Measurements from ENCODE around the gene RELL1. TPM values are rescaled to one million over a fixed set of nuclear protein-coding genes. Genes with fewer than 3 reads are reported as not detected.

RELL1 gene
- total RNA-seq, 2 experiments from 2014 or later, result 32.3 to 35.1 TPM

DNA sequence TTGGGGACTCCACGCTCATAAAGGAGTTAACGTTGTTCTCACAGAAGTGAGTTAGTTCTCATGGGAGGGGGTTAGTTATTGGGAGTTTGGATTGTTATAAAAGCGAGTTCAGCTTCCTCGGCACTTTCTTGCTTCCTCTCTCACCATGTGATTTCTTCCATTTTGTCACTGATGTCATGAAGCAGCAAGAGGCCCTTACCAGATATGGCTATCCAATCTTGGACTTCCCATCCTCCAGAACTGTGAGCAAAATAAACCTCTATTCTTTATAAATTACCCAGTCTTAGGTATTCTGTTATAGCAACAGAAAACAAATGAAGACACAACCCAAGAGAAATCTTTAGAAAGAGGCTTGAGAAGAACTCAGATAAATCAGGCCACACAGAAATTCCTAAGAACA lies 29.5 kb downstream of the RELL1 start:
- no peak overlapping the region for H3K27ac Mint-ChIP-seq
- CTCF ChIA-PET, result interaction anchor here (0.5 to 1.1 kb wide), 3 partner anchors 9 to 1241 kb away, joined by 3 to 4 read pairs (median 3); no protein-coding TSS in a partner anchor
- peaks cover 30% of the 10 kb centered on the region for H3K9me3 Mint-ChIP-seq
- H3K36me3 Mint-ChIP-seq (ENCODE audit: low read depth), result peaks cover 59% of the 10 kb centered on the region
- H3K4me1 Mint-ChIP-seq, result peaks cover 28% of the 10 kb centered on the region
- DNase-seq, result no peak
- no peak overlapping the region for H3K4me3 Mint-ChIP-seq
- H3K27me3 Mint-ChIP-seq, result no peaks in the 10 kb centered on the region
- POLR2A ChIA-PET, result no interaction called here

DNA sequence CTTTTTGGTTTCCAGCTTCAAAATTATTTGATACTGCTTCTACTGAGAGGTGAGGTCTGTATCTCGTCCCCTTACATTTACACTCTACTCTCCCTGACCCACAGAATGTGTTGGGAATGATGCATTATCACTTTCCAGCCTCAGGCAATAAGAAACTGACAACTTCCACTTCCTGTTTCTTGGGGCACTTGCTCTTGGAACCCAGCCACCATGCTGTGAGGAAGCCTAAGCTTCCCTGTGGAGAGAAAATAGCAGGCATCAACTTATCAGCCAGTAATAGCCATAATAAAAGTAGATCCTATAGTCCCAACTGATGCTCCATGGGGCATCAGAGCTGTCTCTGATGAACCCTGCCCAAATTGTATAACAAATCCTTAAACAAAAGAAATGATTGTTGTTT lies 32.6 kb downstream of the RELL1 start:
- no peak for DNase-seq
- Mint-ChIP-seq H3K4me1 (peaks cover 12% of the 10 kb centered on the region), H3K27ac (no peak overlapping the region), H3K27me3 (no peaks in the 10 kb centered on the region), H3K36me3 (ENCODE audit: low read depth) (peaks cover 62% of the 10 kb centered on the region), H3K4me3 (no peak overlapping the region), H3K9me3 (peaks cover 26% of the 10 kb centered on the region)
- ChIA-PET CTCF (interaction anchor here (1.1 to 1.5 kb wide), 2 partner anchors 51 to 56 kb away, joined by 3 to 5 read pairs; no protein-coding TSS in a partner anchor), POLR2A (no interaction called here)

DNA sequence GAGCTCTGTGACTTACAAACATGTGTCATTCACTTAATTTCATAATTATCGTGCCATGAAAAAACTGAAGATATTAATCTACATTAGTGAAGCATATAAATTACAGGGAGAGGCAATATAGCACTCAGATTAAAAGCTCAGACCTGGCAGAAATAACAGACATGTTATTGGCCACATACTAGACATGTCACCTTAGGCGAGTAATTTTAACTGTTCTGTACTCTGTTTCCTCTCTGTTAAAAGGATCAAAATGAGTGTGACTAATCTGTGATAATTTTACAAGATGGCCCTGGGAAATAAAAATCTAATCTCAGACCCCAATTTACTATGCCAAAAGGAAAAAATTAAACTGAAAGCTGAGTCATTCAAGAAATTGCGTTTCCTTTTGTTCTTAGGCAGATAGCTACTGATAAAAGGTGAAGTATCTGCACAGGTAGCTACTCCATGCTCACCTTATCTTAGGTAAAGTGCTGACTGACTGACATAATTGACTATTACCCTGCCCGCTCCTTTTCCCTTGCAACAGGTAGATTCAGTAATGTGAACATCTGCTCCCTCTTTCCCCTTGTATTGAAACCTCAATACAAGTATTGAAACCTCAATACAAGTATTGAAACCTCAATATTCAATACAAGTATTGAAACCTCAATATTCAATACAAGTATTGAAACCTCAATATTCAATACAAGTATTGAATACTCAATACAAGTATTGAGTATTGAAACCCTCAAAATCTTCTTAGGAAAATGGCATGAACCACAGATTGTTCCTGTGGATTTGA lies 33.2 kb downstream of the RELL1 start:
- Mint-ChIP-seq H3K4me3 (no peak overlapping the region), H3K4me1 (peaks cover 11% of the 10 kb centered on the region), H3K9me3 (peaks cover 23% of the 10 kb centered on the region), H3K27me3 (no peaks in the 10 kb centered on the region), H3K27ac (no peak overlapping the region), H3K36me3 (ENCODE audit: low read depth) (peaks cover 60% of the 10 kb centered on the region)
- POLR2A ChIA-PET, result no interaction called here
- no peak for DNase-seq
- CTCF ChIA-PET, result interaction anchor here (0.6 to 1.4 kb wide), 4 partner anchors 14 to 1205 kb away, joined by 3 to 4 read pairs (median 4); no protein-coding TSS in a partner anchor

DNA sequence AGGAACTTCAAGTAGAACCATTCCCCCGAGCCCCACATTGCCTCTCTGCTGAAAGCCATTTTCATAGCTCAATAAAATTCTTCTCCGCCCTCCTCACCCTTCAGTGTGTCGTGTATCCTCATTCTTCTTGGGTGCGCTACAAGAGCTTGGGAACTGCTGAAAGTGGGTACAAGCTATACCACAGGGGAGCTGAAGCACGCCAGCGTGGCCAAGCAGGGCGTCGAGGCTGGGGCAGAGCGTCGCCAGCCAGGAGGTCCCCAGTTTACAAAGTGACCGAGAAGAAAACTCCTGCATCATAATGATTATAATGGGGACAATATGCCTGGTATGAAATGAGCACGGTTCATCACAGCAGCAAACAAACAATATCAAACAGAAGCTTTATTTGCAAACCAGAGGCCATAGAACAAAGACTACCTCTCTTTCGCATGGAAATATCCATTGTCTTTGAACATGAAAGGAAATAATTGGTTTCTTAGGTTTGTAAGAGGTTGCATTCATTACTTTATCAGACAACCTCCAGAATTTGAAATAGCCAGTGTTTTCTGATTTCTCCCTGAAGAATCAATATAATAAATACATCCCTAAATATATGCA lies 34.3 kb downstream of the RELL1 start:
- no peak overlapping the region for H3K4me3 Mint-ChIP-seq
- H3K9me3 Mint-ChIP-seq, result peaks cover 16% of the 10 kb centered on the region
- no peak for DNase-seq
- peaks cover 11% of the 10 kb centered on the region for H3K4me1 Mint-ChIP-seq
- CTCF ChIA-PET, result interaction anchor here (1.1 to 1.4 kb wide), 3 partner anchors 13 to 113 kb away, joined by 3 read pairs; no protein-coding TSS in a partner anchor
- no peaks in the 10 kb centered on the region for H3K27me3 Mint-ChIP-seq
- peaks cover 57% of the 10 kb centered on the region for H3K36me3 Mint-ChIP-seq (ENCODE audit: low read depth)
- POLR2A ChIA-PET, result no interaction called here
- no peak overlapping the region for H3K27ac Mint-ChIP-seq

DNA sequence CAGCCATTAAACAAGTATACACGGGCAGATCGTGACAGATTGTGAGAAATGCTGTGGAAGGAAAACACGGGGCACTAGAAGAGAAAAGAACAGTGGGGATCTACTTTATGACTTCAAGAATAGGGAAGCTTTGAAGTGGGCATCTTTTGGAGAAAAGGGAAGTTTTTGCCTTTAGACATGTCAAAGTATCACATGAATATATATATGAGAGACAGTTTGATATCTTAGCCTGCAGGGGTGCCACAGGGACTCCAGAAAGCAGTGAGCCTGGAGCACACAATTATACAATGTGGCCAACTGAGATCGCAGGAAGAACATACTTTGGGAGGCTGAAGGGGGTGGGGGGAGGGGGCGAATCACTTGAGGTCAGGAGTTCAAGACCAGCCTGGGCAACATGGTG lies 35.7 kb downstream of the RELL1 start:
- ChIA-PET CTCF (no interaction called here), POLR2A (no interaction called here)
- H3K9me3 Mint-ChIP-seq, result peaks cover 6% of the 10 kb centered on the region
- H3K27me3 Mint-ChIP-seq, result no peaks in the 10 kb centered on the region
- no peak overlapping the region for H3K4me3 Mint-ChIP-seq
- DNase-seq, result no peak
- H3K36me3 Mint-ChIP-seq (ENCODE audit: low read depth), result peaks cover 50% of the 10 kb centered on the region
- no peak overlapping the region for H3K27ac Mint-ChIP-seq
- peaks cover 11% of the 10 kb centered on the region for H3K4me1 Mint-ChIP-seq

DNA sequence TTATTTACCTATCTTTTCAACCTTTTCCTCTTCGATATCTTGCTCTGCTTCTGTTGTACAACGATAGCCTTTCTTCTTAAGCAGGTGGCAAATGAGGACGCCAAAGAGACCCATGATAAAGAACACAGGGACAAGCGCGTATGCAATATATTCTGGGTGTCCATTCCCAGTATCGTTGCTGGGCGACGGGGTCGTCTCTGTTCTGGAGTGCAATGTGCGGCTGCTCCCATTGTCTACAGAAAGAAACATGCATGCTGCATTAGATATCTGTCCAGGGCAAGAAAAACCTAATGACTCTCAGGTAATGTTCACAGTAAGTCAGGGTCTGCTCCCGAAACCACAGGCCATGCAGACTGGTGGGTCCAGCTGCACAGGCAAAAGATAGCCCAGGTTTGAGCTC lies 36.9 kb downstream of the RELL1 start:
- ChIA-PET CTCF (interaction anchor here (1.2 kb wide), 1 partner anchor 11 kb away, joined by 3 read pairs; no protein-coding TSS in a partner anchor), POLR2A (no interaction called here)
- Mint-ChIP-seq H3K36me3 (ENCODE audit: low read depth) (peaks cover 46% of the 10 kb centered on the region), H3K27me3 (no peaks in the 10 kb centered on the region), H3K4me3 (no peak overlapping the region), H3K27ac (no peak overlapping the region), H3K9me3 (peaks cover 2% of the 10 kb centered on the region), H3K4me1 (peaks cover 11% of the 10 kb centered on the region)
- no peak for DNase-seq

DNA sequence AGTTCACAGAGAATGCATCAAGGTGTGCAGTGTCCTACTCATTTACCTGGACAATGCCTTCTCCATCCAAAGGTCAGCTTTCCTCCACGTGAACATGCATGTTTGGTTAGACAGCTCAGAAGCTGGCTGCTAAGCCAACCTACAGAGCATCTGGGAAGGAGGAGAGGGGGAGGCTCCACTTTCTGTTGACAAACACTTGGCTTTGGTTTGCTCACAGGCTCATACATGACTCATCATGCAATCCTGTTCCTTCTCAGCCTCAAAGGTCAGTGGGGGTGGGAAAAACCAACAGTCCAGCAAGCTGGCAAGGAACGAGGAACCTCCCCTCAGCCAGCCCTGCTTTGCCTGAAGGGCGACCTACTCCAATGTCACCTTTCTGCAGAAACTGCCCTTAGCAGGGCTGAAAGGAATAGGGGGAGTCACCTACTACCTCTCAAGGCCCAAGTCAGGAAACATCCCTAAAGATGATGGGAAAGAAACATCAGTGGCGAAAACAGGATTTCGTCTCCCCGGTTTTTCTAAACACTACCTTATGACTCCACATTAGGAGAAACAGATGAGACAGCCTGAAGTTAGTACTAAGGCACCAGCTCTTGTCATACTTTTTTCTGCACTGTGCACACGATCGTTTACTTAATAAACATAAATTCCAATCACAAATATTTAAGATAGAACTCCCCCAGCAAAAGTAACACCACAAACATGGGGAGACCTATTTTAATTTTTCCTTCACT lies 37.9 kb downstream of the RELL1 start:
- no peak overlapping the region for H3K27ac Mint-ChIP-seq
- no peak overlapping the region for H3K4me3 Mint-ChIP-seq
- H3K4me1 Mint-ChIP-seq, result peaks cover 8% of the 10 kb centered on the region
- H3K36me3 Mint-ChIP-seq (ENCODE audit: low read depth), result peaks cover 37% of the 10 kb centered on the region
- H3K9me3 Mint-ChIP-seq, result no peaks in the 10 kb centered on the region
- no peak for DNase-seq
- POLR2A ChIA-PET, result no interaction called here
- H3K27me3 Mint-ChIP-seq, result no peaks in the 10 kb centered on the region
- CTCF ChIA-PET, result interaction anchor here (1.0 to 1.8 kb wide), 2 partner anchors 8 to 10 kb away, joined by 3 to 4 read pairs; no protein-coding TSS in a partner anchor

DNA sequence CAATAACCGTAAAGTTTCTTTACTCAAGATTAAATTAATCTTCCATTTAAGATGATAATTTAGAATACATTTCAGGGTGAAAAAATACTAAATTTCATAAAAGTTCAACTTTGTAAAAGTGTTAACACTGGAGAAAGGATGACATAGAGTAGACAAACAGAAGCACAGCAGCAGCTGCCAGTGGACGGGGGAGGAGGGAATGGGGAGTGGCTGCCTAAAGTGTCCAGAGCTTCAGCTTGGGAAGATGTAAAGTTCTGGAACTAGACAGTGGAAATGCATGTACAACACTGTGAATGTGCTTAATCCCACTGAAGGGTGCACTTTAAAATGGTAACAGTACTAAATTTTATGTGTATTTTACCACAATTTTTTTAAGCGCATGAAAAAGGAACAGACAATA lies 39.9 kb downstream of the RELL1 start:
- Mint-ChIP-seq H3K9me3 (no peaks in the 10 kb centered on the region), H3K4me1 (peaks cover 4% of the 10 kb centered on the region), H3K27me3 (no peaks in the 10 kb centered on the region), H3K4me3 (no peak overlapping the region), H3K36me3 (ENCODE audit: low read depth) (peaks cover 32% of the 10 kb centered on the region), H3K27ac (no peak overlapping the region)
- DNase-seq, result no peak
- CTCF ChIA-PET, result no interaction called here
- POLR2A ChIA-PET, result no interaction called here

DNA sequence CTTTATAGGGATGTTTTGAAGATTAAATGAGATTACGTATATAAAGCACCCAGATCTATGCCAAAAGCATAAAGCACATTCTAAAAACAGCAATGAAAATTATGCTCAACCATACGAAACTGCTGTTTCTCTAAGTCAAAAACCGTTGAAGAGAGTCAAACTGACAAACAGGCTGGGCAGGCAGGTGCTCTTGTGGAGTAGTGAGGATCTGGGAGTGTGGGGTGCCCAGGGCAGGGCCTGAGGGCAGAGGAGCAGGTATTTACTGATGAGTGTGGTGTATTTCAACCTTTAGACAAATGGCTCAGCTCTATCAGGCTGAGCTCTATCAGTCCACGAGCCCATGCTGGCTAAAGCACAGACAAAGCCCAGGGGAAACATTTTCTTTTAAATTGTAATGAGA lies 40.4 kb downstream of the RELL1 start:
- CTCF ChIA-PET, result no interaction called here
- Mint-ChIP-seq H3K9me3 (no peaks in the 10 kb centered on the region), H3K27ac (no peak overlapping the region)

DNA sequence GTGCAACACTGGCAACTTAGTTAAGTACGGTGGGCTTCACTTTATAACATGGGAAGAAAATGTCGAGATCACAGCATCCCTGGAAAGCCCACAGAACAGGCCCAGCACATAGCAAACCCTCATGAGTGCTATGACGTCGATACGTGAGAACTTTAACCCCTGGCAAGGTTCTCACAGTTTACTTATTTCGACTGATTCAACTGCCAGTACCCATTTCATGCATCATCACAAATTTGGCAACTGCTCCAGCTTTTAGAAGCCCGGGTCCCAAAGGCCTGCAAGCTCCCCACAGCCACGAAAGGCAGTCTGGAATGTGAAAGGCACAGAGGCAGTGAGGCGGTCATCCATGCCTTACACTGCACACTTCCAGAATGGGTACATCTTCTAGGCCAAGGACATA lies 41.2 kb downstream of the RELL1 start:
- Mint-ChIP-seq H3K36me3 (ENCODE audit: low read depth) (peaks cover 23% of the 10 kb centered on the region), H3K9me3 (no peaks in the 10 kb centered on the region), H3K27me3 (no peaks in the 10 kb centered on the region), H3K27ac (no peak overlapping the region), H3K4me1 (no peaks in the 10 kb centered on the region), H3K4me3 (no peak overlapping the region)
- ChIA-PET CTCF (no interaction called here), POLR2A (no interaction called here)
- DNase-seq, result no peak

More for the DNA sequence above, 40.4 kb downstream of the RELL1 start:
- POLR2A ChIA-PET, result no interaction called here
- Mint-ChIP-seq H3K4me3 (no peak overlapping the region), H3K4me1 (peaks cover 4% of the 10 kb centered on the region), H3K36me3 (ENCODE audit: low read depth) (peaks cover 29% of the 10 kb centered on the region), H3K27me3 (no peaks in the 10 kb centered on the region)
- no peak for DNase-seq

DNA sequence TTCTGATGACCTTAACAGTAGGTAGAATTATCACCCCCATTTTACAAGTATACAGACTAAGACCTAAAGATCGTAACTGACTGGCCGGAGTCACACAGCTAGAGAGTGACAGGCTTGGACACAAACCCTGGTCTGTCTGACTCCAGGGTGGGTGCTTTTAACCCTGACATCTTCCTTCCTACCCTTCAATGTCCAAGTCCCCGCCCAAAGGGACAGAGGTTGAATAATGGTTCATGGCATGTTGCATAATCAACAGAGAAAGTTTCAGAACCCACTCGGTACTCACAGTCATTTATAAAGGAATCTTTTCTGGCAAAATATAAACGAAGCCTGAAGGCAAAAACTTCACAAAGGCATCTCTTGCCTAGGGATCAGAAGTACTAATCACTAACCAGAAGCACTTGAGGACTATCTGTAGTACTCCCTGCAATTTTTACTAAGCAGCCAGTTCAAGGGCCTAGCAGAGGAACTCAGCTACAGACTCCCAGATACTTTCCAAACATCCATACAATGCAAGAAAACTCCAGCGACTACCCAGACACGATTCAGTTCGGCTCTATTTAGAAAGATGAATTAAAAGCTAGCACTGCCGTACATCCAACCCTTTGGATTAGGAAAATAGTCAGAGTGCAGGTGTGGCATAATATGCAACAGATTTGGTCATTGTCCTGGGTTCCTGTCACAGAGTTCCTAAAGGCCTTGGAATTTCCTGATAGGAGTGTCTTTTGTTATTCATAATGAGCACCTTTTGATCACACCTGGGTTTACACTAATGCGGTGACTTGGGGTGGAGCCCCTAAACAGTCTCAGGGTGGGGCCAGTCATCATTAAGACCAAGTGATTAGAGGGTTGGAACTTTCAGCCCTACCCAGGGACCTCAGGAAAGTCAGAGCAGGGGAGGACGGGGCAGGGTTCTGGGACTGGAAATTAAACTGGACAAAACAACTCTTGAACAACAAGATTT lies 44.0 kb downstream of the RELL1 start:
- POLR2A ChIA-PET, result interaction anchor here (0.8 kb wide), 1 partner anchor 20 kb away, joined by 3 read pairs; no protein-coding TSS in a partner anchor
- H3K4me3 Mint-ChIP-seq, result no peak overlapping the region
- CTCF ChIA-PET, result interaction anchor here (1.4 kb wide), 1 partner anchor 21 kb away, joined by 3 read pairs; no protein-coding TSS in a partner anchor
- H3K27me3 Mint-ChIP-seq, result no peaks in the 10 kb centered on the region
- H3K9me3 Mint-ChIP-seq, result no peaks in the 10 kb centered on the region
- peaks cover 25% of the 10 kb centered on the region for H3K36me3 Mint-ChIP-seq (ENCODE audit: low read depth)
- no peaks in the 10 kb centered on the region for H3K4me1 Mint-ChIP-seq
- no peak overlapping the region for H3K27ac Mint-ChIP-seq
- DNase-seq, result no peak

DNA sequence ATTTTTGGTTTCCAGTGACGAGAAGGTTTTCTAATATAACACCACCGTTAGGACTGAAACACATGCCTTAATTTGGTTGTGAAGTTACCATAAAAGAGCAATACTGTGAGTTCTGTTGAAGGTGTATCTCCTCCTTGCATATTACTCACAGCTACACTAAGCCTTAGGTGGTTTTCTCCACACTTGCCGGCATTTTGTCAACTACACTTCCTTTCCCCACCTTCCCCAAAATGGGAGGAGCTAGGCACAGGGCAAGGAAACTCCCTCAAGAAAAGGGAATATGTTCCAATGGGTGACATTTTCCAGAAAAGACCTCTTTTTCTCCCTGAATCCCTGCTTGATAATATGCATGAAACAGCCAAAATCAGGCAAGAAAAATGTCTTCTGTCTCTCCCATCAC lies 44.8 kb downstream of the RELL1 start:
- no peaks in the 10 kb centered on the region for H3K27me3 Mint-ChIP-seq
- H3K36me3 Mint-ChIP-seq (ENCODE audit: low read depth), result peaks cover 24% of the 10 kb centered on the region
- no peaks in the 10 kb centered on the region for H3K9me3 Mint-ChIP-seq
- no peak overlapping the region for H3K4me3 Mint-ChIP-seq
- no peaks in the 10 kb centered on the region for H3K4me1 Mint-ChIP-seq
- H3K27ac Mint-ChIP-seq, result no peak overlapping the region
- ChIA-PET CTCF (interaction anchor here (1.4 kb wide), 1 partner anchor 20 kb away, joined by 3 read pairs; no protein-coding TSS in a partner anchor), POLR2A (no interaction called here)
- no peak for DNase-seq

Data from activated CD4-positive, alpha-beta T cell treated with anti-CD3 and anti-CD28 coated beads, Interleukin-2, amount 10 ng/mL, durations not matched to agents 7 days and 5 days (primary cell).